Stomach (tissue), 9 donors: Measurements from ENCODE around the gene PDCD6IP. TPM values are rescaled to one million over a fixed set of nuclear protein-coding genes. Genes with fewer than 3 reads are reported as not detected.
A peak's percentile ranks its signal among the peaks of the same experiment; 100 is the strongest.

Experiments used
- DNase-seq, 2 donors: peaks; one replicate each; pipeline versions ENCODE4 v3.0.0 to v3.0.0-alpha.2; 2013 to 2019
- H3K27ac ChIP-seq, 5 donors: fragments of 200-600 bp in 4 of 5; sonication (generic) in 4 of 5; one replicate each; pipeline ENCODE4 v1.5.1; 2013 to 2019; ENCODE audit warnings: mild to moderate bottlenecking in 1 of 5, moderate library complexity in 1 of 5
- H3K27me3 ChIP-seq, 3 donors: fragments of 200-600 bp; sonication (generic); one replicate each; pipeline ENCODE4 v1.5.1; 2017 to 2019; ENCODE audit warnings: mixed run types in 1 of 3
- H3K36me3 ChIP-seq, 4 donors: fragments of 200-600 bp; sonication (generic); 1 replicate in 3 of 4; 2 replicates in 1 of 4; pipeline ENCODE4 v1.5.1; 2016 to 2019
- H3K4me1 ChIP-seq, 4 donors: fragments of 200-600 bp; sonication (generic); one replicate each; pipeline ENCODE4 v1.5.1; 2016 to 2019
- H3K4me3 ChIP-seq, 4 donors: fragments of 200-600 bp; sonication (generic) in 3 of 4; one replicate each; pipeline ENCODE4 v1.5.1; 2016 to 2019; ENCODE audit warnings: mild to moderate bottlenecking in 1 of 4
- H3K9me3 ChIP-seq, 4 donors: fragments of 200-600 bp; sonication (generic); one replicate each; pipeline ENCODE4 v1.5.1; 2016 to 2019
- EP300 ChIP-seq: sonication (generic); formaldehyde crosslinking; IDR thresholded peaks from one replicate; pipeline ENCODE4 v1.6.1; 2017; ENCODE audit warnings: antibody characterized with exemption
- POLR2A ChIP-seq, 4 donors: fragments of 450-650 bp; IDR thresholded peaks; one replicate each; pipeline ENCODE4 v1.6.1; 2016; ENCODE audit warnings: antibody characterized with exemption in 4 of 4, control low read depth in 2 of 4, mild to moderate bottlenecking in 1 of 4, moderate library complexity in 1 of 4
- POLR2AphosphoS5 ChIP-seq, 3 donors: sonication (generic); formaldehyde crosslinking; IDR thresholded peaks; one replicate each; pipeline ENCODE4 v1.6.1; 2016; ENCODE audit warnings: antibody characterized with exemption in 3 of 3
- WGBS, 5 donors: extraction: QIAGEN DNeasy Blood & Tissue Kit in 3 of 5; methylation state at CpG; one replicate each; pipeline versions ENCODE4 v1.1.5 to v1.1.7; 2013 to 2018; 5-methylcytosine and 5-hydroxymethylcytosine counted together
- intact Hi-C: fragments of 100-400 bp; cut with DNase I; formaldehyde crosslinking; loops from one replicate; pipeline ENCODE4 v1.15.1; 2023; ENCODE audit warnings: low total_unique reads
- polyA plus RNA-seq, 3 donors: library from polyadenylated mRNA; stranded (reverse); fragments of 200-250 nt; gene quantifications; one replicate each; pipeline ENCODE4 v1.2.3, GENCODE V29; 2013
- total RNA-seq, 5 donors: library from RNA; depleted of rRNA; stranded (reverse); fragments of >200 nt; gene quantifications; one replicate each; pipeline versions ENCODE4 v1.1.0 to v1.2.3, GENCODE V29; 2014 to 2016
- TF ChIP-seq, protein P1 (sequence below), 7 experiments: fragments of 450-650 bp in 4 of 7; fragments of 200-600 bp in 3 of 7; sonication (generic) in 3 of 7; IDR thresholded peaks; one replicate each; pipeline ENCODE4 v1.5.1; 2016 to 2019; ENCODE audit warnings: antibody characterized with exemption in 7 of 7, control low read depth in 2 of 7, mild to moderate bottlenecking in 1 of 7
- donor health status: healthy with polysubstance abuse.
- donor health status: Bipolar disorder and iron deficiency.
- donor health status: healthy.

Gene PDCD6IP
- total and polyA plus RNA-seq, 8 donors, result 23.5 to 243 (median 74.7) TPM

DNA sequence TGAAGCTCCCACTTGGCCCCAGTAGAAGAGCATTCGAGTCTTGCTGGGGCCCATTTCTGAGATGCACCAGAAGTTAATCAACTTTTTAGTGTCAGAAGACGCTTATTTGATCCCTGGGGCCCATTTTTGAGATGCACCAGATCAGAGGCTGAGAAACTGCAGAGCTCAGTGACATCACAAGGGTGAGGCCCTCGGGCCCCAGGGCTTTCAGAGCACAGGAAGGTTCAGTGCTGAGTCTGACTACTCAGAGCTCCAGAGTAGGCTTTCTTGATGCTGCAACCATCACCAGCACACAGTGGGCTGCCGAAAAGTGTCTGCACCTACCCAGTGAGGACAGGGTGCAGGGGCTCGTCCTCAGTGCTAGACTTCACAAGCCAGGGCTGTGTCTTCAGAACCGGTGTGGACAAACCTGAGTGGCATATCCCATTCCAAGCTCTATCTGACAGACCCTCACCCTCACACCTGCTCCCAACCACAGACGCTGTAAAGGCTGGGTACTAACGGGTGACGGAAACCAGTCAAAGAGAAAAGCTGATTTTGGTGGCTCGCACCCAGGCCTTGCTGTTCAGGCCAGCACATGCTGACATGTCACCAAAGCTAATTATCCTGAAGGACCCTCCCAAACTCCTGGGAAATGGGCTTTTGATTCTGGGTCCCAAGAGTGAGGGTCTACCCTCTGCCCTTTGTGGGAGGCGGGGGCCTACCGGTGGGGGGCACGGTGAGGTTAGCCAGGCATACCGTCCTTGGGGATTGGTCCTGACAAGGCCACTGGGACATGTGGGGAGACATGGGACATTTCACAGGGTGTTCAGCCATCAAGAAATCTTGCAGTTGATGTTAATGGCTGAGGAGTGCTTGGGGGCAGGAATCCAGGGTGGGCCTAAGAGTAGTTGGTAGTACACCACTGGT is 83.0 kb downstream of the PDCD6IP start:
- Histone ChIP-seq H3K36me3 (no peaks in the 10 kb centered on the region), H3K27me3 (no peaks in the 10 kb centered on the region), H3K4me3 (no peak overlapping the region), H3K4me1 (peaks cover 0 to 10% (median 4%) of the 10 kb centered on the region in 4 donors), H3K27ac (no peak overlapping the region), H3K9me3 (no peaks in the 10 kb centered on the region)
- intact Hi-C loops, result loop anchor here (10.0 kb wide), 1 partner anchor 803 kb away; no protein-coding TSS in a partner anchor
- DNase-seq, result no peak
- TF ChIP-seq, protein P1, sequence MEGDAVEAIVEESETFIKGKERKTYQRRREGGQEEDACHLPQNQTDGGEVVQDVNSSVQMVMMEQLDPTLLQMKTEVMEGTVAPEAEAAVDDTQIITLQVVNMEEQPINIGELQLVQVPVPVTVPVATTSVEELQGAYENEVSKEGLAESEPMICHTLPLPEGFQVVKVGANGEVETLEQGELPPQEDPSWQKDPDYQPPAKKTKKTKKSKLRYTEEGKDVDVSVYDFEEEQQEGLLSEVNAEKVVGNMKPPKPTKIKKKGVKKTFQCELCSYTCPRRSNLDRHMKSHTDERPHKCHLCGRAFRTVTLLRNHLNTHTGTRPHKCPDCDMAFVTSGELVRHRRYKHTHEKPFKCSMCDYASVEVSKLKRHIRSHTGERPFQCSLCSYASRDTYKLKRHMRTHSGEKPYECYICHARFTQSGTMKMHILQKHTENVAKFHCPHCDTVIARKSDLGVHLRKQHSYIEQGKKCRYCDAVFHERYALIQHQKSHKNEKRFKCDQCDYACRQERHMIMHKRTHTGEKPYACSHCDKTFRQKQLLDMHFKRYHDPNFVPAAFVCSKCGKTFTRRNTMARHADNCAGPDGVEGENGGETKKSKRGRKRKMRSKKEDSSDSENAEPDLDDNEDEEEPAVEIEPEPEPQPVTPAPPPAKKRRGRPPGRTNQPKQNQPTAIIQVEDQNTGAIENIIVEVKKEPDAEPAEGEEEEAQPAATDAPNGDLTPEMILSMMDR (IDR thresholded peaks at IDR 0.05), result no peak
- TF ChIP-seq EP300 (no peak), POLR2AphosphoS5 (IDR thresholded peaks at IDR 0.05) (no peak), POLR2A (IDR thresholded peaks at IDR 0.05) (no peak)
- 88 to 93% (median 89%) methylated on average over 14 of the region's 14 CpGs for WGBS, 5 donors

DNA sequence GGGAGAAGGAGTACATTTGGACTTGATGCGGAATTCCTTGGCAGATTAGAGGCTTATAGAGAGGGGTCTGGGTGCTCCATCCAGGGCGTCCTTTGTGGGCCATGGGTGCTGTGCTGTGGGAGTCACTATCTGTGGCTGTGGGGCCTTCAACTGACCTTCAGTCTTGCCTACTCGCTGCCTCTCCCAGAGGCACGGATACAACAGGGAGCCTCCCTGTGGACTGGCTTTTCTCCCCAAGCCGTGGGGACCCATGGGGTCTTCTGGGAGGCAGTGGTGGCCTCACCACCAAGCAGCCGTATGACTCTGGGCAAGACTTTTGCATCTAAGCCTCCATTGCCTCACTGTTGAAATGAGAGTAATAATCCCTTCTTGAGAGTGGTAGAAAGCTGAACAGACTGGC is 83.9 kb downstream of the PDCD6IP start:
- TF ChIP-seq EP300, result no peak
- TF ChIP-seq, protein P1 (IDR thresholded peaks at IDR 0.05), result no peak
- no peak for TF ChIP-seq POLR2AphosphoS5 (IDR thresholded peaks at IDR 0.05)
- TF ChIP-seq POLR2A (IDR thresholded peaks at IDR 0.05), result no peak
- 83 to 85% (median 84%) methylated on average over 5 to 6 of the region's 6 CpGs for WGBS, 5 donors
- H3K4me3 ChIP-seq, result no peak overlapping the region
- H3K9me3 ChIP-seq, result no peaks in the 10 kb centered on the region
- no peaks in the 10 kb centered on the region for H3K36me3 ChIP-seq
- DNase-seq, result no peak
- no peaks in the 10 kb centered on the region for H3K27me3 ChIP-seq
- no peak overlapping the region for H3K27ac ChIP-seq
- intact Hi-C loops, result loop anchor here (10.0 kb wide), 1 partner anchor 803 kb away; no protein-coding TSS in a partner anchor
- peaks cover 0 to 10% (median 4%) of the 10 kb centered on the region in 4 donors for H3K4me1 ChIP-seq

DNA sequence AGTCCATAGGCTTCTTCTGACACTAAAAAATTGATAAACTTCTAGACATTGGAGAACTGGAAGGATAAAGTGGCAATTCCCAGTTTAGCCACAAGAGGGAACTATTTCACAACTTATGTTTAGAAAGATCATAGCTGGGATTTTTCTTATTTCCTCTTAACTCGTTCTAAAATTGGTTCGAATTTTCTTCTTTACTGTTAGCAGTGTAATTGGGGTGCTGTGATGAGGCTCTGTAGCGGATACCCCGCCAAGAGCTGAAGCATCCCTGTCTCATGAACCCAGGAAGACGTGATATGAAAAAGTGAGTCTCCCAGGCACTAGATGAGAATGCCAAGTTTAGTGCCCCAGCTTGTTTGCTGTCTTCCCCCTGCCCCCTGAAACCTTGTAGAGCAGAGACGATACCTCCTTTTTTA is 85.1 kb downstream of the PDCD6IP start:
- DNase-seq, result peak in 1 of 2 donors; percentile 69
- peak overlapping the region in 3 of 4 donors; percentile 1 to 16 (median 3) for H3K4me3 ChIP-seq
- WGBS, 5 donors, result 3 to 7% (median 5%) methylated on average over 6 of the region's 6 CpGs
- no peaks in the 10 kb centered on the region for H3K27me3 ChIP-seq
- H3K27ac ChIP-seq, result no peak overlapping the region
- H3K9me3 ChIP-seq, result no peaks in the 10 kb centered on the region
- H3K36me3 ChIP-seq, result no peaks in the 10 kb centered on the region
- TF ChIP-seq, protein P1 (IDR thresholded peaks at IDR 0.05), result peak in 5 of 7 experiments; percentile 33 to 90 (median 81)
- TF ChIP-seq POLR2A (IDR thresholded peaks at IDR 0.05), result no peak
- intact Hi-C loops, result loop anchor here (10.0 kb wide), 1 partner anchor 801 kb away; no protein-coding TSS in a partner anchor
- H3K4me1 ChIP-seq, result peaks cover 0 to 10% (median 4%) of the 10 kb centered on the region in 4 donors

- Histone ChIP-seq H3K27ac (no peak overlapping the region), H3K27me3 (no peaks in the 10 kb centered on the region), H3K9me3 (no peaks in the 10 kb centered on the region), H3K36me3 (no peaks in the 10 kb centered on the region), H3K4me1 (peaks cover 0 to 10% (median 4%) of the 10 kb centered on the region in 4 donors), H3K4me3 (peak overlapping the region in 2 of 4 donors; percentile 1 to 16)
- no peak for TF ChIP-seq POLR2AphosphoS5 (IDR thresholded peaks at IDR 0.05)
- TF ChIP-seq, protein P1 (IDR thresholded peaks at IDR 0.05), result no peak
- TF ChIP-seq POLR2A (IDR thresholded peaks at IDR 0.05), result no peak
- no peak for TF ChIP-seq EP300
- 36 to 52% (median 45%) methylated on average over 12 of the region's 12 CpGs for whole genome bisulfite sequencing, 5 donors
- DNase-seq, result peak in 1 of 2 donors; percentile 20
- intact Hi-C loops, result loop anchor here (10.0 kb wide), 1 partner anchor 801 kb away; no protein-coding TSS in a partner anchor
Measured at GRCh38 chr3:33883951-33884561, 85.6 kb downstream of the PDCD6IP start.
